MCF 10A (cell line): ENCODE results near the gene SELPLG. TPM values are rescaled to one million over a fixed set of nuclear protein-coding genes. Genes with fewer than 3 reads are reported as not detected.
"Not testable (repeated sequence)": the region's sequence is repeated elsewhere in the genome, so short reads cannot be mapped to it uniquely, and the experiment has no call there.

Experiments
- BruUV-seq: library from RNA; stranded (reverse); fragments of 400-500 nt; replicated peaks from 2 replicates; lab custom pipeline; 2021; lab: Mats Ljungman, UMichigan
- CTCF ChIA-PET: fragments of 300-600 bp; sonication (Branson Sonifier 250); formaldehyde crosslinking; extraction: SDS; loops from one replicate; lab custom pipeline; 2021; ENCODE audit warnings: antibody characterized with exemption, inconsistent platforms; lab: Yijun Ruan, JAX
- POLR2A ChIA-PET: fragments of 300-600, 350-650 bp; sonication (Branson Sonifier 250); formaldehyde crosslinking; extraction: SDS; loops from one replicate; lab custom pipeline; 2020; ENCODE audit warnings: antibody characterized with exemption, inconsistent platforms; lab: Yijun Ruan, JAX
- DNase-seq: peaks from one replicate; pipeline ENCODE4 v3.0.0-alpha.2; 2018; ENCODE audit not compliant: unreplicated experiment
- H3K27ac Mint-ChIP-seq: one replicate; pipeline ENCODE4 v1.8.0; 2022; ENCODE audit warnings: mild to moderate bottlenecking, low read depth, mixed read lengths; ENCODE audit not compliant: unreplicated experiment
- H3K27me3 Mint-ChIP-seq: one replicate; pipeline ENCODE4 v1.8.0; 2022; ENCODE audit warnings: mixed read lengths; ENCODE audit not compliant: insufficient read depth, unreplicated experiment
- H3K36me3 Mint-ChIP-seq: one replicate; pipeline ENCODE4 v1.8.0; 2022; ENCODE audit warnings: mild to moderate bottlenecking, moderate library complexity, mixed read lengths; ENCODE audit not compliant: insufficient read depth, unreplicated experiment
- H3K4me1 Mint-ChIP-seq: one replicate; pipeline ENCODE4 v1.8.0; 2022; ENCODE audit warnings: mixed read lengths; ENCODE audit not compliant: insufficient read depth, unreplicated experiment
- H3K4me3 Mint-ChIP-seq: one replicate; pipeline ENCODE4 v1.8.0; 2022; ENCODE audit warnings: mild to moderate bottlenecking, moderate library complexity, mixed read lengths; ENCODE audit not compliant: unreplicated experiment
- H3K9me3 Mint-ChIP-seq: one replicate; pipeline ENCODE4 v1.8.0; 2022; ENCODE audit warnings: mixed read lengths; ENCODE audit not compliant: unreplicated experiment
- CTCF ChIP-seq: fragments of 200-600 bp; IDR thresholded peaks from one replicate; pipeline ENCODE4 v1.8.0; 2022; ENCODE audit warnings: antibody characterized with exemption, mild to moderate bottlenecking; ENCODE audit not compliant: unreplicated experiment
- intact Hi-C: fragments of 100-400 bp; cut with micrococcal nuclease; formaldehyde crosslinking; loops from 2 replicates; pipeline ENCODE4 v1.14.1; 2022
- total RNA-seq: library from RNA; stranded (reverse); gene quantifications from 2 replicates; pipeline ENCODE4 v1.2.3, GENCODE V29; 2022

SELPLG gene
- total RNA-seq, 1 experiment from 2014 or later: 0.86 TPM

DNA sequence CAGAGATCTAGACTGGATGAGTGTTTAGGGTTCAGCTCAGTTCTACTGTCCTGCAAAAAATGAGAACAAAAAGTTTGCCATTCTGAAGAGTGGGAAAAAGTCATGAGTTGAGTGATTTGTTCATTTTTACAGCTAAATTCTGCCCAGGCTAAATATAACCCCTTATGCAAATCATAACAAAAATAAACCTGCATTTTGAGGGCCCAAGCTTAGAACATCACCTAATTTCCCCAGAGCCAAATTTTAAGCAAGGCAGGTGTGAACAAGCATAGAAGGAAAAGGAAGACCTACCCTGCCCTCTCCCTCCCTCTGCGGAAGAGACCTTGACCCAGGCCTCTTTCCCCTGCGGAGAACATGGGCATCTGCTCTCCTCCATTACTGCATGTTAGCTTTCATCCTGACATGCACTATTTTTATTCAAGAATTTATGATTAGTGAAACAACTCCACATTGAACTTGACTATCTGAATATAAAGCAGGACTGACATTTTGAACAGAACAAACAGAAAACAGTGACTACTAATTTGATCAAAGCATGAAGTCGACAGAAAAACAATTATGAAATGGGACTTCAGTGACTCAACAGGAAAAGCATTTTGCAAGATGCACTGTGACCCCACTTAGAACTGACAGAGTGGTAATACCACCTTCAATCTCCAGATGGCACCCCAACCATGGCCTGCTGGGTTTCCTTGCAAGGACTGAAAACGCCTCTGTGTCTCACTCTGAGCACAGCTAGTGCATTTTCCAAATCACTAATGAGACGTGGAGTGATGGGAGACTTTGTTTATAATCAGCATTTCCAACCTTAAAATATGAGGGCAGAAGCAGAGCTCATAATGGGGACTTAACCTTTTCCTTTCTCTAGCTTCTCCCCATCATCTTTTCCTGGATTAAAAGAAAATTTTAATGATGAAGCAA lies 30.9 kb upstream of the SELPLG start:
- Mint-ChIP-seq H3K27me3 (no peaks in the 10 kb centered on the region), H3K4me3 (peak overlapping the region; percentile 47), H3K9me3 (no peaks in the 10 kb centered on the region), H3K36me3 (peaks cover 8% of the 10 kb centered on the region), H3K27ac (peak overlapping the region; percentile 92), H3K4me1 (peaks cover 34% of the 10 kb centered on the region)
- no TSS peak for BruUV-seq
- ChIA-PET POLR2A (interaction anchor here (0.6 to 6.6 kb wide), 30 partner anchors 9 to 430 kb away, joined by 3 to 65 read pairs (median 6); partner anchors contain the start of genes ALKBH2, CORO1C and ISCU), CTCF (interaction anchor here (0.5 to 12.5 kb wide), 48 partner anchors 9 to 1138 kb away, joined by 3 to 296 read pairs (median 4); partner anchors contain the start of gene ALKBH2)
- DNase-seq: peak; percentile 96
- TF ChIP-seq CTCF: peak; percentile 83
- intact Hi-C loops: loop anchor here (1.0 to 2.0 kb wide), 7 partner anchors 26 to 429 kb away; partner anchors contain the start of gene ALKBH2

- H3K27me3 Mint-ChIP-seq: no peaks in the 10 kb centered on the region
- H3K4me3 Mint-ChIP-seq: no peak overlapping the region
- no peak for TF ChIP-seq CTCF
- H3K36me3 Mint-ChIP-seq: peaks cover 14% of the 10 kb centered on the region
- CTCF ChIA-PET: interaction anchor here (0.7 to 12.5 kb wide), 23 partner anchors 10 to 287 kb away, joined by 3 to 296 read pairs (median 6); no protein-coding TSS in a partner anchor
- no peaks in the 10 kb centered on the region for H3K9me3 Mint-ChIP-seq
- DNase-seq: no peak
- intact Hi-C loops: loop anchor here (1.0 to 2.0 kb wide), 6 partner anchors 27 to 287 kb away; no protein-coding TSS in a partner anchor
- peak overlapping the region; percentile 92 for H3K27ac Mint-ChIP-seq
- BruUV-seq: no TSS peak
- peaks cover 30% of the 10 kb centered on the region for H3K4me1 Mint-ChIP-seq
- POLR2A ChIA-PET: interaction anchor here (0.7 to 6.6 kb wide), 22 partner anchors 8 to 431 kb away, joined by 3 to 65 read pairs (median 6); partner anchors contain the start of genes ALKBH2 and CORO1C
These were observed 29.8 kb upstream of the SELPLG start for GRCh38 chr12:108663324-108664015.

DNA sequence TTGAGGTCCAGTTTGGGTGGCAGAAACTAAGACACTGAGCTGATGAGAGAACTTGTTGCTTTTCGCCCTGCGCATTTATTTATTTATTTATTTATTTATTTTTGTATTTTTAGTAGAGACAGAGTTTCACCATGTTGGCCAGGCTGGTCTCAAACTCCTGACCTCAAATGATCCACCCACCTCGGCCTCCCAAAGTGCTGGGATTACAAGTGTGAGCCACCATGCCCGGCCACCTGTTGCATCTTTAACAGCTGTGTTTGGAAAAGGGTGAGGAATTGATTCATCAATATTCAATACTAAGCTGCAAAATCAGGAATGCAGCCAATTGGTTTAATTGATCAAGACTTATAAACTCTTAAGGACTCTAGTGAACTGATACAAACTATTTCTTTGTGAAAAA lies 24.4 kb upstream of the SELPLG start:
- intact Hi-C loops, DNase-seq, H3K4me3 Mint-ChIP-seq, H3K9me3 Mint-ChIP-seq, H3K4me1 Mint-ChIP-seq, H3K27ac Mint-ChIP-seq, H3K27me3 Mint-ChIP-seq: not testable (repeated sequence)
- CTCF ChIA-PET: interaction anchor here (0.6 to 1.6 kb wide), 3 partner anchors 17 to 145 kb away, joined by 3 read pairs; no protein-coding TSS in a partner anchor
- BruUV-seq: TSS peak; percentile 4
- POLR2A ChIA-PET: interaction anchor here (0.8 kb wide), 1 partner anchor 28 kb away, joined by 3 read pairs; no protein-coding TSS in a partner anchor
- H3K36me3 Mint-ChIP-seq: peaks cover 49% of the 10 kb centered on the region

DNA sequence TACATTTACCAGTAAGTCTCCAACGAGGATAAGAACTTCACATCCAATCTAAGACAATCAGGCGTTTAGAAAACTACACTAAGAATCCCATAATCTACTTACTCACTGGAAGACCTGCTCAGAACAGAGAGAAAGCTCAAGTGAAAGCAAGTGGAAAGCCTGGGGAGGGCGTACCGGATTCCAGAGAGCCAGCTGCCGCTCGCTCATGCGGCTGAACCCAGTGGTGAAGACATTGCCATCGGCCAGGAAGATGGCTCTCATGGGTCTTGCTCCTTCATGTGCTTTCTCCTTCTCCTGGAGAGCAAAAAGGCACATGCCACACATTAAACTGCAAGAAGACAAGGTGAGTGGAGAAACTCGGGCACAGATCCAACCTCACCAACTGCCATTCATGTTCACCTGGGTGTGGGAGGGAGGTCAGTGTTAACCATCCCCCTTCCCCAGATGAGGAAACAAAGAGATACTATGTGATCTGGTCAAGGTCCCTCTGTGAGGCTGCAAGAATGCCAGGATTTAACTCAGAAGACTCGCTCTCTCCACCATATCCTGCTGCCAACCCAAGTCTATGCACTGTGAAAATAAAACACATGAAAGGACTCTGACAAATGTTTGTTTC lies 23.5 kb upstream of the SELPLG start:
- POLR2A ChIA-PET: no interaction called here
- no peak for DNase-seq
- BruUV-seq: no TSS peak
- Mint-ChIP-seq H3K36me3 (peaks cover 55% of the 10 kb centered on the region), H3K9me3 (no peaks in the 10 kb centered on the region), H3K27ac (no peak overlapping the region), H3K4me3 (no peak overlapping the region), H3K27me3 (no peaks in the 10 kb centered on the region), H3K4me1 (no peaks in the 10 kb centered on the region)
- CTCF ChIA-PET: interaction anchor here (1.6 kb wide), 1 partner anchor 146 kb away, joined by 3 read pairs; no protein-coding TSS in a partner anchor
- intact Hi-C loops: no loop called here
- no peak for TF ChIP-seq CTCF

- POLR2A ChIA-PET: interaction anchor here (0.6 kb wide), 1 partner anchor 123 kb away, joined by 3 read pairs; no protein-coding TSS in a partner anchor
- CTCF ChIA-PET, H3K4me1 Mint-ChIP-seq: not testable (repeated sequence)
These were observed 22.6 kb upstream of the SELPLG start for GRCh38 chr12:108656247-108656646.

GRCh38 chr12:108655812-108656175 lies 22.1 kb upstream of the SELPLG start:
- CTCF ChIA-PET, BruUV-seq: not testable (repeated sequence)

More at GRCh38 chr12:108656247-108656646, 22.6 kb upstream of the SELPLG start:
- H3K27me3 Mint-ChIP-seq, intact Hi-C loops, H3K27ac Mint-ChIP-seq, H3K4me3 Mint-ChIP-seq, BruUV-seq, DNase-seq, H3K9me3 Mint-ChIP-seq: not testable (repeated sequence)
- peaks cover 57% of the 10 kb centered on the region for H3K36me3 Mint-ChIP-seq

More at GRCh38 chr12:108655812-108656175, 22.1 kb upstream of the SELPLG start:
- H3K4me3 Mint-ChIP-seq, intact Hi-C loops, H3K27ac Mint-ChIP-seq, H3K27me3 Mint-ChIP-seq, H3K9me3 Mint-ChIP-seq, H3K4me1 Mint-ChIP-seq, DNase-seq: not testable (repeated sequence)
- POLR2A ChIA-PET: interaction anchor here (0.6 kb wide), 1 partner anchor 122 kb away, joined by 3 read pairs; no protein-coding TSS in a partner anchor
- peaks cover 62% of the 10 kb centered on the region for H3K36me3 Mint-ChIP-seq
